Measurements from ENCODE around the gene GNAO1. TPM values are rescaled to one million over a fixed set of nuclear protein-coding genes. Genes with fewer than 3 reads are reported as not detected.
"Not testable (repeated sequence)": the region's sequence is repeated elsewhere in the genome, so short reads cannot be mapped to it uniquely, and the experiment has no call there.

The GNAO1 gene
- total and polyA plus RNA-seq, 2 experiments from 2014 or later = under 0.01 to 0.18 TPM

GRCh38 chr16:56373003-56373402 is 181.7 kb downstream of the GNAO1 start:
- Histone ChIP-seq H3K27me3 (replicated peaks; ENCODE audit: insufficient read depth) (no peaks in the 10 kb centered on the region), H3K4me3 (no peak overlapping the region), H3F3A (ENCODE audit: insufficient read depth) (peaks cover 7% of the 10 kb centered on the region), H2AFZ (no peak overlapping the region), H3K4me1 (ENCODE audit: insufficient read depth) (peaks cover 16% of the 10 kb centered on the region), H3K9ac (no peak overlapping the region), H3K79me2 (ENCODE audit: insufficient read depth) (peaks cover 81% of the 10 kb centered on the region), H3K9me3 (ENCODE audit: low read depth) (no peaks in the 10 kb centered on the region), H4K20me1 (ENCODE audit: insufficient read depth) (no peaks in the 10 kb centered on the region), H3K4me2 (ENCODE audit: unreplicated experiment) (no peak overlapping the region), H3K9me2 (ENCODE audit: insufficient read depth) (no peaks in the 10 kb centered on the region), H3K27ac (no peak overlapping the region), H3K36me3 (ENCODE audit: low read depth) (peaks cover 14% of the 10 kb centered on the region; the same call in 1 of the 2 replicates)
- no peak for TF ChIP-seq EZH2 (IDR thresholded peaks at IDR 0.05; ENCODE audit: insufficient read depth, poor library complexity, severe bottlenecking)
- no peak for TF ChIP-seq EZH2phosphoT487 (IDR thresholded peaks at IDR 0.05; ENCODE audit: insufficient read depth, low read depth)
- 68 to 71% methylated on average over 4 of the region's 4 CpGs for WGBS, 2 experiments (ENCODE audit: low coverage in 1 of 2, low lambda C conversion rate in 2 of 2, missing lambda C conversion rate in 2 of 2)
- DNase-seq = no peak
- in situ Hi-C loops (cut with MboI) = loop anchor here (25.0 kb wide), 1 partner anchor 886 kb away; the partner anchor contains the start of gene MMP2

GRCh38 chr16:56375792-56376191 is 184.5 kb downstream of the GNAO1 start:
- H3K4me1 ChIP-seq (ENCODE audit: insufficient read depth); H4K20me1 ChIP-seq (ENCODE audit: insufficient read depth); H3K4me3 ChIP-seq; H2AFZ ChIP-seq; in situ Hi-C loops (cut with MboI); H3K4me2 ChIP-seq (ENCODE audit: unreplicated experiment); H3K27me3 ChIP-seq (replicated peaks; ENCODE audit: insufficient read depth); DNase-seq; H3K27ac ChIP-seq; H3K9me2 ChIP-seq (ENCODE audit: insufficient read depth); H3K9ac ChIP-seq; H3F3A ChIP-seq (ENCODE audit: insufficient read depth); H3K9me3 ChIP-seq (ENCODE audit: low read depth): not testable (repeated sequence)
- H3K36me3 ChIP-seq (ENCODE audit: low read depth) = peaks cover 15% of the 10 kb centered on the region
- peaks cover 92% of the 10 kb centered on the region for H3K79me2 ChIP-seq (ENCODE audit: insufficient read depth)
- WGBS, 2 experiments (ENCODE audit: low coverage in 1 of 2, low lambda C conversion rate in 2 of 2, missing lambda C conversion rate in 2 of 2) = 97 to 99% methylated on average over 6 of the region's 6 CpGs

- not testable (repeated sequence) for DNase-seq; H3F3A ChIP-seq (ENCODE audit: insufficient read depth)
Measured at GRCh38 chr16:56379044-56379443, 187.8 kb downstream of the GNAO1 start.

GRCh38 chr16:56380778-56381485 is 189.6 kb downstream of the GNAO1 start:
- H3K4me1 ChIP-seq (ENCODE audit: insufficient read depth); DNase-seq; H3F3A ChIP-seq (ENCODE audit: insufficient read depth); H3K9me3 ChIP-seq (ENCODE audit: low read depth); H3K4me2 ChIP-seq (ENCODE audit: unreplicated experiment); H3K4me3 ChIP-seq; H2AFZ ChIP-seq; H3K27me3 ChIP-seq (replicated peaks; ENCODE audit: insufficient read depth); in situ Hi-C loops (cut with MboI); H3K9me2 ChIP-seq (ENCODE audit: insufficient read depth); H3K9ac ChIP-seq; H3K27ac ChIP-seq; H4K20me1 ChIP-seq (ENCODE audit: insufficient read depth): not testable (repeated sequence)
- Histone ChIP-seq H3K79me2 (ENCODE audit: insufficient read depth) (peaks cover 47% of the 10 kb centered on the region), H3K36me3 (ENCODE audit: low read depth) (peaks cover 29% of the 10 kb centered on the region)
- WGBS, 2 experiments (ENCODE audit: low coverage in 1 of 2, low lambda C conversion rate in 2 of 2, missing lambda C conversion rate in 2 of 2) = 95 to 96% methylated on average over 3 of the region's 3 CpGs

More at GRCh38 chr16:56379044-56379443, 187.8 kb downstream of the GNAO1 start:
- in situ Hi-C loops (cut with MboI); H4K20me1 ChIP-seq (ENCODE audit: insufficient read depth); H3K4me3 ChIP-seq; H3K9me3 ChIP-seq (ENCODE audit: low read depth); H3K9me2 ChIP-seq (ENCODE audit: insufficient read depth); H3K4me2 ChIP-seq (ENCODE audit: unreplicated experiment); H2AFZ ChIP-seq; H3K4me1 ChIP-seq (ENCODE audit: insufficient read depth); H3K9ac ChIP-seq; H3K27ac ChIP-seq; H3K27me3 ChIP-seq (replicated peaks; ENCODE audit: insufficient read depth): not testable (repeated sequence)
- Histone ChIP-seq H3K79me2 (ENCODE audit: insufficient read depth) (peaks cover 66% of the 10 kb centered on the region), H3K36me3 (ENCODE audit: low read depth) (peaks cover 29% of the 10 kb centered on the region)
- WGBS, 2 experiments (ENCODE audit: low coverage in 1 of 2, low lambda C conversion rate in 2 of 2, missing lambda C conversion rate in 2 of 2) = 97% methylated on average over 6 of the region's 6 CpGs

- in situ Hi-C loops (cut with MboI) = no loop called here
- no peak overlapping the region for H3K4me3 ChIP-seq
- no peak overlapping the region for H3K4me2 ChIP-seq (ENCODE audit: unreplicated experiment)
- no peaks in the 10 kb centered on the region for H3K27me3 ChIP-seq (replicated peaks; ENCODE audit: insufficient read depth)
- H3K9me2 ChIP-seq (ENCODE audit: insufficient read depth) = no peaks in the 10 kb centered on the region
- H2AFZ ChIP-seq = no peak overlapping the region
- H3K9me3 ChIP-seq (ENCODE audit: low read depth) = no peaks in the 10 kb centered on the region
- no peaks in the 10 kb centered on the region for H4K20me1 ChIP-seq (ENCODE audit: insufficient read depth)
- H3K79me2 ChIP-seq (ENCODE audit: insufficient read depth) = peaks cover 32% of the 10 kb centered on the region
- 89 to 94% methylated on average over 4 of the region's 4 CpGs for WGBS, 2 experiments (ENCODE audit: low coverage in 1 of 2, low lambda C conversion rate in 2 of 2, missing lambda C conversion rate in 2 of 2)
- TF ChIP-seq EZH2phosphoT487 (IDR thresholded peaks at IDR 0.05; ENCODE audit: insufficient read depth, low read depth) (no peak), EZH2 (IDR thresholded peaks at IDR 0.05; ENCODE audit: insufficient read depth, poor library complexity, severe bottlenecking) (no peak)
- H3K4me1 ChIP-seq (ENCODE audit: insufficient read depth) = peaks cover 18% of the 10 kb centered on the region
- no peak for DNase-seq
- peaks cover 14% of the 10 kb centered on the region for H3F3A ChIP-seq (ENCODE audit: insufficient read depth)
- peaks cover 29% of the 10 kb centered on the region for H3K36me3 ChIP-seq (ENCODE audit: low read depth)
- H3K9ac ChIP-seq = no peak overlapping the region
- 0 out of 2 replicates have a peak overlapping the region, but pooled peaks have one; percentile 3 for H3K27ac ChIP-seq
Measured at GRCh38 chr16:56382459-56382858, 191.2 kb downstream of the GNAO1 start.
